Measurements from ENCODE around the gene LRP6.

The LRP6 gene

DNA sequence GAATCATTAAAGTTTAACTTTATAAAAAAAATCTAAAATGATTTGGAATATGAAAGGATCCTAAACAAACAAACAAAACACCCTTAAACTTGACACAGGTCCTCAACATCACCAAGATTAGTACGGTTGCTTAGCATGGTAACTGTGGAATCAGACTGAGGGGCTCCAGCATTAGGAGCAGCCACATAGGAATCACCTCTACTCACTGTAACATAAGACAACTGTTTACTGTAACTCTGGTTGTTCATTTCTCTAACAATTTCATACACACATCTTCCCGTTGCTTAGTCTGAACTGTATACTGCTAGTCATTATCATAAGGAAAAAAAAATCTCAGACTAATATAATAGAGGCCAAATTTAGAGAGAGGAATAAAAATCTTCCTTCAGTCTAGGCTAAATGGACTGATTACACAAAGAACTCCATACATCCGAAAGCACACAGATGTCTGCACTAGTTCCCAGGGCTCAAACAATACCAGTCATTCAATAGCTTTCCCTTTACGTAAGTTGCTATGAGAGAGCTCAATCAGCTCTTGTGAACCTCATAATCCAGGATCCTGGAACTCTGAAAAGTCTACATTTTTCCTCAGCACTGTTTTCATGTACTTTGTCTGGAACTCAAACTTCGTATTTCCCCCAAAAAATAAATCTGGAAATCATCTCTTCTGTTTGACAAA lies 26.0 kb downstream of the LRP6 start:
- TF ChIP-seq GATA2 (IDR thresholded peaks at IDR 0.05; ENCODE audit: low read depth, low read length) (no peak), GATA3 (IDR thresholded peaks at IDR 0.05; ENCODE audit: low read depth, low read length) (no peak)

DNA sequence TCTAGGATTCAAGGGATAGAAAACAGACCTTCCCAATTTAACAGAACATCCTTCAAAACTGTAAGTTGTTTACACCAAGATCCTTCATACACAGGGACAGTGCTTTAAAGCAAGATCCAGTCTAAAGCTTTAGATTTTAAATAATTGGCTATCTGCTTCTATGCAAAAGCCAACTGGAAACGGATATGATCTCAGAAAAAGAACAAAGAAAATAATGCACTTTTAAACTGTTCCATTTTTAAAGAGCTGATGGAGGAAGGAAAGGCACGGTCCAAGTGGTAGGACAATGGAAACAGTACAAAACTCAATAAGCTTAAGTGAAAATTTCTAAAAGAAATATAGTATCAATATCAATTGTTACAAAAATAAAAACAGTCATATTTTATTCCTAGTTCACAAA lies 27.7 kb downstream of the LRP6 start:
- TF ChIP-seq GATA2 (IDR thresholded peaks at IDR 0.05; ENCODE audit: low read depth, low read length) (no peak), GATA3 (IDR thresholded peaks at IDR 0.05; ENCODE audit: low read depth, low read length) (no peak)

DNA sequence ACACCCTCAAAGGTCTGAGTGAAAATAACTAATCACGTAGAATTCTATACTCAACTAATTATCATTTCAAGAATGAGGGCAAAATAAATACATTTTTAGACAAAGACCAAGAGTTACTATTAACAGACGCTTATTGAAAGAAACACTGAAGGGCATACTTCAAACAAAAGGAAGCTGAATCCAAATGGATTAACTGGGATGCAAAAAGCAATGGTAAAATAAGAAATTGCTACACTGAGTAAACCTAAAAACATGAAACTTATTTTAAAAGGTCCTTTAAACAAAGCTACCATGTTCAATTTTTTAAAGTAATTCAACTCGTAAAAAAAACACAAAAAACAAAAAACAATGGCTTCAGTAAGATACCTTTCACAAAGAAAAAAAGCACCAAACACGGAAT lies 28.2 kb downstream of the LRP6 start:
- TF ChIP-seq GATA2 (IDR thresholded peaks at IDR 0.05; ENCODE audit: low read depth, low read length) (no peak), GATA3 (IDR thresholded peaks at IDR 0.05; ENCODE audit: low read depth, low read length) (no peak)

DNA sequence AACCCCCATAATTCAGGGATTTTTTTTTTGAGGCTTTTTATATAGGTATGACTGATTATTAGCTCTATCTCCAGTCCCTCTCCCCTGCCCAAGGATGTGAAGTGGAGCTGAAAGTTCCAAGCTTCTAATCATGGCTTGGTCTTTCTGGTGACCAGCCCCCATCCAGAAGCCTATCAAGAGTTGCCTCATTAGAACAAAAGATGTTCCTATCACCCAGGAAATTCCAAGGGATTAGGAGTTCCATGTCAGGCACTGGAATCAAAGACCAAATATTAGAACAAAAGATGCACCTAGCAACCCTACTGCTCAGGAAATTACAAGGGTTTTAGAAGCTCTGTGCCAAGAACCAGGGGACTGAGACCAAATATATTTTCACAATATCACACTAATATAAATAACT lies 29.9 kb downstream of the LRP6 start:
- TF ChIP-seq GATA2 (IDR thresholded peaks at IDR 0.05; ENCODE audit: low read depth, low read length) (no peak), GATA3 (IDR thresholded peaks at IDR 0.05; ENCODE audit: low read depth, low read length) (no peak)

DNA sequence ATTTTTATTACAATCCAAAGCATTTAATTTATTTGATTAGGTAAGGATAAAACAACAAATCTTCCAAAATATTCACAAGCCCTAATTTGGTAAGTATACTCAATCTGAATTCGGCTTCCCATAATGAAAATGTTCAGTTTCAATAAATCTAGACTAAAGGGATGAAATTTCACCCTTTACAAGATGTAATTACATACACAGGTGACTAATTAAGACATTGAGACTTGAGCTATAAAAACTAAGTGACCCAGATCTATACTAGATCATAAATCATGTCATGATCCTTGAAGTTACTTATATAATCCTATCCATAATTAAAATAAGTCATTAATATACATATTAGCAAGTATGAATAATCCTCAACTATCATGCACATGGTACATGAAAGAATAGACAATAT lies 36.6 kb downstream of the LRP6 start:
- TF ChIP-seq GATA2 (IDR thresholded peaks at IDR 0.05; ENCODE audit: low read depth, low read length) (no peak), GATA3 (IDR thresholded peaks at IDR 0.05; ENCODE audit: low read depth, low read length) (no peak)

DNA sequence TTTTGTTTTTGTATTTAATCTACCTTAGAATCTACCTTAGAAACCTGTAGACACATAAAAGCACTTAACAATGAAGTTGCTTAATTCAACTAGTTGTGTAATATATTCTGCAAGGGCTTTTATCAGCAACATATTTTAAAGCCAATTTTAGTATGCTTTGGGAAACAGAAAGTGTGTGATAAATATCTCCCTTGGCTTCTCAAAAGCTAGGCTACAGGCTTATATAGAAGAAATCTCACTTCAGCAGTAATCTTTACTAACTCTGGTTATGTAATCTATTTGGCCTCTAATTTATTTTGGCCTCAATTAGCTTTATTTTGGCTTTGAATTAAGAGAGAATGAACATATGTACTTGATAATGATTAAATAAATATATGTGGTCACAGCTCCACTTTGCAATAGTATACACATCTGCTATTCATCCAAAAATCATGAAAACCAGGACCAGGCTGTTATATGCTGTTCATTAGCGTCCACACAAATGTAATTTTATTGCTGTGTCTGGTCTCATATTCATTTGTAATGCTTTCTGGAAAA lies 37.2 kb downstream of the LRP6 start:
- peak; percentile 80 for TF ChIP-seq GATA3 (IDR thresholded peaks at IDR 0.05; ENCODE audit: low read depth, low read length)
- TF ChIP-seq GATA2 (IDR thresholded peaks at IDR 0.05; ENCODE audit: low read depth, low read length), result no peak

DNA sequence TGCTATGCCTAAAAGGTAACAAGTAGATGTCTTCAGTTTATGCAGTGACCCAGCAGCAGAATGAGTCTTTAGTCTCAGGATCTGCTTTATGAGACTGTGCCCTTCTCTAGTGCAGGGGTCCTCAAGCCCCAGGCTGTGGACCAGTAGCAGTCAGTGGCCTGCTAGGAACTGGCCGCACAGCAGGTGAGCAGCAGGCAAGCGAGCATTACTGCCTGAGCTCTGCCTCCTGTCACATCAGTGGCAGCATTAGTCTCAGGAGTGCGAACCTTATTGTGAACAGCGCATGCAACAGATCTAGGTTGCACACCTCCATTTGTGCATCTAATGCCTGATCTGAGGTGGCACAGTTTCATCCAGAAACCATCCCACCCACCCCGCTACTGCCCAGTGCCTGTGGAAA lies 38.4 kb downstream of the LRP6 start:
- TF ChIP-seq GATA3 (IDR thresholded peaks at IDR 0.05; ENCODE audit: low read depth, low read length) (no peak), GATA2 (IDR thresholded peaks at IDR 0.05; ENCODE audit: low read depth, low read length) (no peak)

DNA sequence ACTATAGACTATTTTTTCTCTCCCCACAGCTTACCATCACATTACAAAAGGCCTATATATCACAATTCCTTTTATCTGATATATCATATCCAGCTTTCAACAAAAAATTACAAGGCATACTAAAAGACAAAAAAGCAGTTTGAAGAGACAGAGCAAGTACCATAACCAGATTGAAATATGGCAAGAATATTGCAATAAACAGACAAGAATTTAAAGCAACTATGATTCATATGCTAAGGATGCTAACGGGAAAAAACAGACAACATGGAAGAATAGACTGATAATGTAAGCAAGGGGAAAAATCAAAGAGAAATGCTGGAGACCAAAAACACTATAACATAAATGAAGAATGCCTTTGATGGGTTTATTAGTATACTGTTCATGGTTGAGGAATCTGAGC lies 40.7 kb downstream of the LRP6 start:
- TF ChIP-seq GATA3 (IDR thresholded peaks at IDR 0.05; ENCODE audit: low read depth, low read length), result no peak
- no peak for TF ChIP-seq GATA2 (IDR thresholded peaks at IDR 0.05; ENCODE audit: low read depth, low read length)

DNA sequence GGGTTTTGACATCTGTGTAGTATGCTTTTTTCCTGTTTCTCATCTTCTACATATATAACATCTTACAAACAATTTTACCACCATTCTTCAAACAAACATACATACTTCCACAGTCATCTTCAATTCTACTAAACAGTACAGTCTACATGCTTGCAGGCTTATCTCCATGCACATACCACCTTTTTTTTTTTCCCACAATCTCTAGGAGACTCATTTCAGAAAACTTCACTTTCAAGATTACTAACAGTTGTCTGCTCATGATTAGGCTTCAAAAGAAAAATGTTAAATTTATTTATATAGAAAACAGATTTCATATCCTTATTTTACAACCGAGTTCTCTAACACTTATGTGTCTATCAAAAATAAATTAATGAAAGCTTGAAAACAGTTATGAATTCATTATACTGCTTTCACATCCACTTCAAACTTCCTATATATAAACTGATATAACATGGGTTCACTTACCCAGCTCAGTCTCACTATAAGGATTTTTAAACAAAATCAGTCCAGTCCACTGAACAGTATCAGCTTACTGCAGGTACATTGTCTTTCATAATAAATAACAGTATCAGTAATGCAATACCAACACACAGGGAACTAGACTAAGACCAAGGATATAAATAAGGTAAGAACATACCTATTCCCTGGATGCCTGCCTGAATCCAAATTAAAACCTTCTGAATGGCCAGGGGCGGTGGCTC lies 42.5 kb downstream of the LRP6 start:
- no peak for TF ChIP-seq GATA2 (IDR thresholded peaks at IDR 0.05; ENCODE audit: low read depth, low read length)
- TF ChIP-seq GATA3 (IDR thresholded peaks at IDR 0.05; ENCODE audit: low read depth, low read length), result no peak

DNA sequence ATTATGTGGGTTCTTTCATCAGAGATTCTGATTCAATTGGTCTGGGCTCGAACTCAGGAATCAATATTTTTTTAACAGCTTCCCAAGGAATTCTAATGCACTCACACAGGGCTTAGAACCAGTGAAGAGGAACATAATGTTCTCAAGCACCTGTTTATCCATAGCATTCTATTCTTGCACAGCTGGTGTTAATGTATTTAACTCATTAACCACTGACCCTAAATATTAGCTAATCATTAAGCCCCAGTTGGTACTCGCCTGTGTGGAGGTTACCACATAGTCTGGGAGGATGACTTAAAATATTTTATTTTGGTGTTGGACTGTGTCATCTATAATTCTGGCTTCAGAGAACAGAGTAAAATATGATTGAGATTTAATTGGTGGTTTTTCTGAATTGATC lies 45.3 kb downstream of the LRP6 start:
- no peak for TF ChIP-seq GATA2 (IDR thresholded peaks at IDR 0.05; ENCODE audit: low read depth, low read length)
- TF ChIP-seq GATA3 (IDR thresholded peaks at IDR 0.05; ENCODE audit: low read depth, low read length), result no peak

DNA sequence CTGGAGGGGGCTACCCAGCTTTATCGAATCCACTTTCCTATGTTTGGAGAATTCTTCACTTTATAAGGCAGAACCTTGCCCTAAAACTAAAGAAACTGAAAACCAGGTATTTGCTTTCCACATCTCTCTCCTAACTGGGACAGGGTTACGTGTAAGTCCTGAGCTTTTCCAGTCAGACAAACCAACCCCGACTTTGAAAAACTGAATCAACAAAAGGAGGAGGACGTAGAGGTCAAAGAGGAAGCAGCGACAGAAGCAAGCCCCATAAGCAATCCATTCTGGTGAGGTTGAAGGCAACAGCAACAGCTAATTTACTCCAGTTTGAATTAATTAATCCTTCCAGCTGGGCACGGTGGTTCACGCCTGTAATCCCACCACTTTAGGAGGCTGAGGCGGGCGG lies 47.2 kb downstream of the LRP6 start:
- no peak for TF ChIP-seq GATA2 (IDR thresholded peaks at IDR 0.05; ENCODE audit: low read depth, low read length)
- no peak for TF ChIP-seq GATA3 (IDR thresholded peaks at IDR 0.05; ENCODE audit: low read depth, low read length)

DNA sequence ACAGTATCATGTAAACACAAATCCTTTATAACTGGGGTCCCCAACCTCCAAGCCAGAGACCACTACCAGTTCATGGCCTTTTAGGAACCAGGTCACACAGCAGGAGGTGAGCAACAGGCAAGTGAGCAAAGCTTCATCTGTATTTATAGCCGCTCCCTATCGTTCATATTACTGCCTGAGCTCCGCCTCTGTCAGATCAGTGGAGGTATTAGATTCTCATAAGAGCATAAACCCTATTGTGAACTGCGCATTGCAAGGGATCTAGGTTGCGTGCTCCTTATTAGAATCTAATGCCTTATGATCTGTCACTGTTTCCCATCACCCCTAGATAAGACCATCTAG lies 49.9 kb downstream of the LRP6 start:
- TF ChIP-seq GATA3 (IDR thresholded peaks at IDR 0.05; ENCODE audit: low read depth, low read length), result no peak
- TF ChIP-seq GATA2 (IDR thresholded peaks at IDR 0.05; ENCODE audit: low read depth, low read length), result no peak

DNA sequence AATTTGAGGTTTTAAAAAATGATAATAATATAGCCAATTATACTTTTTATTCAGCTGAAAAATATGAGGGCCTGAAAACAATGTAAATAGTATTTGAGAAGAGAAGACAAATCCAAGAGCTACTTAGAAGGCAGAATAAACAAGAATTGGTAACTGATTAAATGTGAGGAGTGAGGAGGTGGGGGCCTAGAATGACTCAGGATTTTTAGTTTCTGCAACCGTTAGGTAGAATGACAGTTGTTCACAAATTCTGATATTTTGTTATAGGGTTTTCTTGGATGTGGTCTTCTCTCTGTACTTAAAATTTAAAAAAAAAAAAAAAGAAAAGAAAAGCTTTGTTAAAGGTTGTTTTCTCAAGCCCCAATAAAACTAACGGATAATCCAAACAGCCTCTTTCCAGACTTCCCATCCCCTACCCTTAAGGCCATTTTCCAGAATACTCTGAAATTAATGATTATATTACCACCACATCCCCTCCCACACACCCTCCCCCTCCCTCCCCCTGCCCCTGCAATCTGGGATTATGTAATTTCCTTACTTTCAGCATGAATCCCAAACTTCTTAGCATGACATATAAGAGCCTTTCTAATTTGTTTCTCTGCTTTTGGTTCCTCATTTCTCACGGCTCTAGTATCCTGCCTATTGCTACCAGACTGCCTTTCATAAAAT lies 50.4 kb downstream of the LRP6 start:
- no peak for TF ChIP-seq GATA3 (IDR thresholded peaks at IDR 0.05; ENCODE audit: low read depth, low read length)
- TF ChIP-seq GATA2 (IDR thresholded peaks at IDR 0.05; ENCODE audit: low read depth, low read length), result no peak

DNA sequence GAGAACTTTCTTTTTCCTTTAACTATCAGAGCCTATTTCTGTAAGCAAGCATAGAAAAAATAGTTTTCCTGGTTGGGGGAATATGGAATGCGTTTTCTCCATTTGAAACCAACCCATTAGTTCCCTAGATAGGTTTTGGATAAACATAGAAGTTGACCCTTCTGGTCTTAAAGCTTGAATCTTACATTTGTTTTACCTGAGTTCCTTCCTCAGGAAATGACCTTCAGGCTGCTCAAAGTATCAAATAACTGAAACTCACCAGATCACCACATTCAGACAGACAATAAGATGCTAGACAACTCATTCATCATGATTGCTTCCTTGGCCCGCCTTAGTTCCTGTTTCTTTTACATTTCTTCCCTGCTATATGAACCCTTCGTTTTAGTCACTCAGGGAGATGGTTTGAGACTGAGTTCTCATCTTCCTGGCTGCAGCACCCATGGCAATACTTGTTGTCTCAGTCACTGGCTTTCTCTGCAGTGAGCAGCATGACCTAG lies 52.2 kb downstream of the LRP6 start:
- no peak for TF ChIP-seq GATA3 (IDR thresholded peaks at IDR 0.05; ENCODE audit: low read depth, low read length)
- no peak for TF ChIP-seq GATA2 (IDR thresholded peaks at IDR 0.05; ENCODE audit: low read depth, low read length)

DNA sequence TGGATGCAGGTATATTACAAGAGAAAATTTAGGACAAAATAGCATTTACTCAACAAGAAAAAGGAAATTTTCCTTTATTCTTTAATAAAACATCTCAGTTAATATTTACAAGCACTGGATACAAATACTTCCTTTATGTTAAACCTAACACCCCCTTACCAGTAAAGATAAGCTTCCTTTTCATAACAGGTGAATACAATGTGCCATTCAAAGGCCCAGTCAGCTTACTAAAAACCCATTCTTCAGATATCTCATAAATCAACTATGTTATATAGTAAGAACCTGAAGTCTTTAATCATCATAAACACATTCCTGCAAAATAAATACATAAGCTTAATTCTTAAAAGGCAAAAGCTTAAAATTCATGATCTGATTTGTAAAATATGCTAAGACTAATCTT lies 52.6 kb downstream of the LRP6 start:
- TF ChIP-seq GATA3 (IDR thresholded peaks at IDR 0.05; ENCODE audit: low read depth, low read length) (no peak), GATA2 (IDR thresholded peaks at IDR 0.05; ENCODE audit: low read depth, low read length) (no peak)

Data from SH-SY5Y (cell line).